Sigmoid colon (tissue), 7 donors: ENCODE data around the gene PRDX1. TPM values are rescaled to one million over a fixed set of nuclear protein-coding genes. Genes with fewer than 3 reads are reported as not detected.
"Not testable (repeated sequence)": the region's sequence is repeated elsewhere in the genome, so short reads cannot be mapped to it uniquely, and the experiment has no call there.

Experiments used
- DNase-seq: peaks from one replicate; pipeline ENCODE4 v3.0.0-alpha.2; 2019
- H3K27ac ChIP-seq, 4 donors: fragments of 200-600 bp; sonication (generic); one replicate each; pipeline ENCODE4 v1.5.1; 2016 to 2019; ENCODE audit warnings: mild to moderate bottlenecking in 1 of 4
- H3K27me3 ChIP-seq, 3 donors: fragments of 200-600 bp; sonication (generic); one replicate each; pipeline ENCODE4 v1.5.1; 2019; ENCODE audit warnings: mild to moderate bottlenecking in 1 of 3
- H3K36me3 ChIP-seq, 4 donors: fragments of 200-600 bp; sonication (generic); one replicate each; pipeline ENCODE4 v1.5.1; 2016 to 2019
- H3K4me1 ChIP-seq, 4 donors: fragments of 200-600 bp; sonication (generic); one replicate each; pipeline ENCODE4 v1.5.1; 2017 to 2019
- H3K4me3 ChIP-seq, 4 donors: fragments of 200-600 bp; sonication (generic); one replicate each; pipeline ENCODE4 v1.5.1; 2017 to 2019; ENCODE audit warnings: mild to moderate bottlenecking in 2 of 4, moderate library complexity in 1 of 4
- H3K9me3 ChIP-seq, 4 donors: fragments of 200-600 bp in 3 of 4; sonication (generic) in 3 of 4; one replicate each; pipeline versions ENCODE4 v1.5.1 to v1.6.1; 2013 to 2019
- EP300 ChIP-seq, 4 donors: sonication (generic); formaldehyde crosslinking; IDR thresholded peaks; one replicate each; pipeline ENCODE4 v1.6.1; 2017; ENCODE audit warnings: antibody characterized with exemption in 4 of 4
- POLR2A ChIP-seq, 2 donors: fragments of 450-650 bp; IDR thresholded peaks; one replicate each; pipeline ENCODE4 v1.6.1; 2016; ENCODE audit warnings: antibody characterized with exemption in 2 of 2, mild to moderate bottlenecking in 2 of 2, moderate library complexity in 2 of 2
- POLR2AphosphoS5 ChIP-seq, 4 donors: sonication (generic); formaldehyde crosslinking; IDR thresholded peaks; one replicate each; pipeline ENCODE4 v1.6.1; 2017; ENCODE audit warnings: antibody characterized with exemption in 4 of 4
- WGBS, 2 donors: extraction: QIAGEN DNeasy Blood & Tissue Kit; methylation state at CpG; one replicate each; pipeline ENCODE4 v1.1.7; 2013; 5-methylcytosine and 5-hydroxymethylcytosine counted together
- intact Hi-C: fragments of 100-400 bp; cut with DNase I; formaldehyde crosslinking; loops from one replicate; pipeline ENCODE4 v1.15.1; 2023
- polyA plus RNA-seq, 3 donors: library from polyadenylated mRNA; stranded (reverse); fragments of 200-250 nt; gene quantifications; one replicate each; pipeline ENCODE4 v1.2.3, GENCODE V29; 2013
- total RNA-seq, 4 donors: library from RNA; depleted of rRNA; stranded (reverse); fragments of >200 nt; gene quantifications; one replicate each; pipeline ENCODE4 v1.1.0, GENCODE V29; 2016
- TF ChIP-seq, protein P1 (sequence below), 4 experiments: fragments of 450-650 bp in 3 of 4; fragments of 200-600 bp in 1 of 4; IDR thresholded peaks; one replicate each; pipeline ENCODE4 v1.5.1; 2016 to 2019; ENCODE audit warnings: antibody characterized with exemption in 4 of 4, mild to moderate bottlenecking in 3 of 4, moderate library complexity in 2 of 4
- donor health status: healthy with polysubstance abuse.
- donor health status: Bipolar disorder and iron deficiency.
- donor health status: healthy.

The PRDX1 gene
- total and polyA plus RNA-seq, 7 donors = 169 to 661 (median 257) TPM

DNA sequence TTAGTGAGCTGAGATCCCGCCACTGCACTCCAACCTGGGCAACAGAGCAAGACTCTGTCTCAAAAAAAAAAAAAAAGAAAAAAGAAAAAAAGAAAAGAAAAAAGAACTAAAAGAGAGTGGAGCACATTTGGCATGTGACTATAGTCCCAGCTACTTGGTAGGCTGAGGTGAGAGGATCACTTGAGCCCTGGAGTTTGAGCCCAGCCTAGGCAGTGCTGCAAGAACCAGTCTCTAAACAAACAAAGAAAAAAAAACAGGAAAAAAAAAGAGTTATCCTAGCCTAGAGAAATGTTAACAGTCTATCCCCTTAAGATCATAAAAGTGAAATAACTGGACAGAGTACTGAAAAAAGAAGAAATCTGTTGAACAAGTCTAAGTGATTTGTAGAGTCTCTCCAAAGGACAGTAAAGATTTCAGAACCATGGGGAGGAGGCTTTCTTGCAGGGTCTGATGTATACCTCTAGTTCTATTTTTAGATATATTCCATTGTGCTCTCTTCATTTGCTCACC, 4.5 kb upstream of the PRDX1 start:
- Histone ChIP-seq H3K27ac (no peak overlapping the region), H3K4me3 (no peak overlapping the region), H3K36me3 (no peaks in the 10 kb centered on the region), H3K9me3 (no peaks in the 10 kb centered on the region), H3K27me3 (no peaks in the 10 kb centered on the region), H3K4me1 (peaks cover 0 to 8% (median 3%) of the 10 kb centered on the region in 4 donors)
- TF ChIP-seq POLR2A (IDR thresholded peaks at IDR 0.05) (no peak), EP300 (IDR thresholded peaks at IDR 0.05) (no peak), POLR2AphosphoS5 (IDR thresholded peaks at IDR 0.05) (no peak)
- TF ChIP-seq, protein P1, sequence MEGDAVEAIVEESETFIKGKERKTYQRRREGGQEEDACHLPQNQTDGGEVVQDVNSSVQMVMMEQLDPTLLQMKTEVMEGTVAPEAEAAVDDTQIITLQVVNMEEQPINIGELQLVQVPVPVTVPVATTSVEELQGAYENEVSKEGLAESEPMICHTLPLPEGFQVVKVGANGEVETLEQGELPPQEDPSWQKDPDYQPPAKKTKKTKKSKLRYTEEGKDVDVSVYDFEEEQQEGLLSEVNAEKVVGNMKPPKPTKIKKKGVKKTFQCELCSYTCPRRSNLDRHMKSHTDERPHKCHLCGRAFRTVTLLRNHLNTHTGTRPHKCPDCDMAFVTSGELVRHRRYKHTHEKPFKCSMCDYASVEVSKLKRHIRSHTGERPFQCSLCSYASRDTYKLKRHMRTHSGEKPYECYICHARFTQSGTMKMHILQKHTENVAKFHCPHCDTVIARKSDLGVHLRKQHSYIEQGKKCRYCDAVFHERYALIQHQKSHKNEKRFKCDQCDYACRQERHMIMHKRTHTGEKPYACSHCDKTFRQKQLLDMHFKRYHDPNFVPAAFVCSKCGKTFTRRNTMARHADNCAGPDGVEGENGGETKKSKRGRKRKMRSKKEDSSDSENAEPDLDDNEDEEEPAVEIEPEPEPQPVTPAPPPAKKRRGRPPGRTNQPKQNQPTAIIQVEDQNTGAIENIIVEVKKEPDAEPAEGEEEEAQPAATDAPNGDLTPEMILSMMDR (IDR thresholded peaks at IDR 0.05) = no peak
- intact Hi-C loops = no loop called here
- 80 to 96% methylated on average over 1 of the region's 1 CpG for WGBS, 2 donors
- DNase-seq = no peak

DNA sequence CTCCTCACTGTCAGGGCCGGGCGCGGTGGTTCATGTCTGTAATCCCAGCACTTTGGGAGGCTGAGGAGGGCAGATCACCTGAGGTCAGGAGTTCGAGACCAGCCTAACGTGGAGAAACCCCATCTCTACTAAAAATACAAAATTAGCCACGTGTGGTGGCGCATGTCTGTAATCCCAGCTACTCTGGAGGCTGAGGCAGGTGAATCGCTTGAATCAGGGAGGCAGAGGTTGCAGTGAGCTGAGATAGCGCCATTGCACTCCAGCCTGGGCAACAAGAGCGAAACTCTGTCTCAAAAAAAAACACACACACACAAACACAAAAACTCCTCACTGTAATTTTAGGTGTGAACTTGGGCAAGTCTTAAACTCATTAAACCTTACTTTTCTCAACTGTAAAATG, 2.3 kb upstream of the PRDX1 start:
- H3K9me3 ChIP-seq, H3K4me3 ChIP-seq, H3K36me3 ChIP-seq, H3K27me3 ChIP-seq, DNase-seq, H3K27ac ChIP-seq: not testable (repeated sequence)
- intact Hi-C loops = loop anchor here (2.0 kb wide), 1 partner anchor 27 kb away; the partner anchor contains the start of gene AKR1A1
- WGBS, 2 donors = 91 to 93% methylated on average over 10 of the region's 10 CpGs
- peaks cover 0 to 21% (median 15%) of the 10 kb centered on the region in 4 donors for H3K4me1 ChIP-seq

DNA sequence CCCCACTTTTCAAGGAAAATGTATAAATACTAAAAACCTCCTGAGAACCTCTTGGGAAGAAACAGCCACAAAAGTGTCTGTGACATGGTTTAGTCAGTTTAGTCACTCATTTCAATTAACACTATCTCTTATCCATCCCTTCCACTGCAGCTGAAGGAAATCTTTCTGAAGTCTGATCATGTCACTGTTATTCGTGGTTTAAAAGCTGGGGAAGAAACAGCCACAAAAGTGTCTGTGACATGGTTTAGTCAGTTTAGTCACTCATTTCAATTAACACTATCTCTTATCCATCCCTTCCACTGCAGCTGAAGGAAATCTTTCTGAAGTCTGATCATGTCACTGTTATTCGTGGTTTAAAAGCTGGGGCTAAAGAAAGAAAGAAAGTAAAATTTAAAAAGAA, 1.8 kb upstream of the PRDX1 start:
- not testable (repeated sequence) for H3K27ac ChIP-seq, H3K27me3 ChIP-seq, H3K4me3 ChIP-seq, H3K9me3 ChIP-seq, DNase-seq, H3K36me3 ChIP-seq
- 65 to 77% methylated on average over 2 of the region's 2 CpGs for WGBS, 2 donors
- intact Hi-C loops = loop anchor here (2.0 kb wide), 1 partner anchor 27 kb away; the partner anchor contains the start of gene AKR1A1
- H3K4me1 ChIP-seq = peaks cover 0 to 25% (median 19%) of the 10 kb centered on the region in 4 donors

DNA sequence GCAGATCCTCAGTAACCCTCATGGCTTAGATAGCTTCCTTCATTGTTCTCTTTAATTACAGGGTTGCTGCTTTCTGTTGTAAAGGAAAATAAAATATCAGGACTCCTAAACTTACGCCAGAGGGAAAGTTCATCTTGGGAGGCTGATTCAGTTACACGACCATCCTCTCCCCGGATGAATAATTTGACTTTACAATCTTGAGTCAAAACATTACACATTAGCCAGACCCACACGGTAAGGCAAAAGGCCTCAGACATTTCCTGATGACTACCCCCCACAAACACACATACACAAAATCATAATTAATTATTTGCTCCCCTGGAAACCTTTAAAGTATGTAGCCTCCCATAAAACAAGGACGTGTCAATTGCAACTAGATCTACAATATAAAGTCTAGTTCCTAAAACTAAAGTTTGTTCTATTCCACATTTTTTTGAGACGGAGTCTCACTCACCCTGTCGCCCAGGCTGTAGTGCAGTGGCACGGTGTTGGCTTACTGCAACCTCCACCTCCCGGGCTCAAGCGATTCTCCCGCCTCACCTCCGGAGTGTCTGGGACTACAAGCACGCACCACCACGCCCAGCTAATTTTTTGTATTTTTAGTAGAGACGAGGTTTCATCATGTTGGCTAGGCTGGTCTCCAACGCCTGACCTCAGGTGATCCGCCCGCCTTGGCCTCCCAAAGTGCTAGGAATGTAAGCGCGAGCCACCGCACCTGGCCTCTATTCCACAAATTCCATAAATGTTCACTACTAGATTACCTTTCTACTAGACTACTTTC, 830 bp upstream of the PRDX1 start:
- TF ChIP-seq POLR2A (IDR thresholded peaks at IDR 0.05) (no peak), POLR2AphosphoS5 (IDR thresholded peaks at IDR 0.05) (no peak), EP300 (IDR thresholded peaks at IDR 0.05) (no peak)
- TF ChIP-seq, protein P1 (IDR thresholded peaks at IDR 0.05) = no peak
- DNase-seq = no peak
- Histone ChIP-seq H3K9me3 (no peaks in the 10 kb centered on the region), H3K4me1 (peaks cover 0 to 25% (median 20%) of the 10 kb centered on the region in 4 donors), H3K4me3 (peak overlapping the region; percentile 83 to 96 (median 86)), H3K27me3 (no peaks in the 10 kb centered on the region), H3K36me3 (peaks cover 0 to 5% (median 2%) of the 10 kb centered on the region in 4 donors), H3K27ac (peak overlapping the region; percentile 90 to 97 (median 92))
- 73 to 82% methylated on average over 21 of the region's 21 CpGs for WGBS, 2 donors
- intact Hi-C loops = loop anchor here (2.0 kb wide), 1 partner anchor 28 kb away; the partner anchor contains the start of gene AKR1A1

DNA sequence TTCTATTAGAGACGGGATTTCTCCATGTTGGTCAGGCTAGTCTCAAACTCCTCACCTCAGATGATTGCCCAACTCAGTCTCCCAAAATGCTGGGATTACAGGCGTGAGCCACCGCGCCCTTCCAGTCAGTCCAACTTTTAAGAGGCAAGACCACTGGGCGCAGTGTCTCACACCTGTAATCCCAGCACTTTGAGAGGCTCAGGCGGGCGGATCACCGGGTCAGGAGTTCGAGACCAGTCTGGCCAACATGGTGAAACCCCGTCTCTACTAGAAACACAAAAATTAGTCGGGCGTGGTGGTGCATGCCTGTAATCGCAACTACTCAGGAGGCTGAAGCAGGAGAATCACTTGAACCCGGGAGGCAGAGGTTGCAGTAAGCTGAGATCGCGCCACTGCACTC, 1.9 kb downstream of the PRDX1 start:
- H3K4me3 ChIP-seq, intact Hi-C loops, H3K27me3 ChIP-seq, DNase-seq, H3K9me3 ChIP-seq: not testable (repeated sequence)
- WGBS, 2 donors = 74 to 85% methylated on average over 16 of the region's 16 CpGs
- Histone ChIP-seq H3K4me1 (peaks cover 0 to 39% (median 33%) of the 10 kb centered on the region in 4 donors), H3K27ac (peak overlapping the region in 2 of 4 donors; percentile 37 to 90), H3K36me3 (peaks cover 5 to 32% (median 19%) of the 10 kb centered on the region in 4 donors)

DNA sequence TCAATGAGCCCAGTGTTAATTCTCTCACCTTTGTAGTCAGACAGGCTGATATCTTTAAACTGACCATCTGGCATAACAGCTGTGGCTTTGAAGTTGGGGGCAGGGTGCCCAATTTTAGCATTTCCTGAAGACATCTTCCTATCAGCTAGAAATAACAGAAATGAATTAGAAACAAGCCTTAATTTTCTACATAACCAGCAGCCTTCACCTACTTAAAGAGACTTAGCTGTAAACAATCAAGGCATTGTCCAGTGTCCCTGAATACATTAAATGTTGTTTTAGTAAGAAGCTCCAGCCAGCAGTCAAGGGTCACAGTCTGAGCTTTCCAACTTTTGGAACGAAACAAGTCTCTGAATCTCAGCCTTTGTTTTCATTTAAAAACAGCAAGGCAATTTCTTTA, 2.8 kb downstream of the PRDX1 start:
- Histone ChIP-seq H3K27me3 (no peaks in the 10 kb centered on the region), H3K4me3 (no peak overlapping the region), H3K9me3 (no peaks in the 10 kb centered on the region), H3K4me1 (peaks cover 0 to 39% (median 33%) of the 10 kb centered on the region in 4 donors), H3K36me3 (peaks cover 12 to 41% (median 28%) of the 10 kb centered on the region in 4 donors), H3K27ac (peak overlapping the region in 2 of 4 donors; percentile 2 to 30)
- intact Hi-C loops = no loop called here
- TF ChIP-seq POLR2AphosphoS5 (IDR thresholded peaks at IDR 0.05) (no peak), POLR2A (IDR thresholded peaks at IDR 0.05) (no peak), EP300 (IDR thresholded peaks at IDR 0.05) (no peak)
- TF ChIP-seq, protein P1 (IDR thresholded peaks at IDR 0.05) = no peak
- WGBS, 2 donors = 11 to 24% methylated on average over 1 of the region's 1 CpG
- no peak for DNase-seq

DNA sequence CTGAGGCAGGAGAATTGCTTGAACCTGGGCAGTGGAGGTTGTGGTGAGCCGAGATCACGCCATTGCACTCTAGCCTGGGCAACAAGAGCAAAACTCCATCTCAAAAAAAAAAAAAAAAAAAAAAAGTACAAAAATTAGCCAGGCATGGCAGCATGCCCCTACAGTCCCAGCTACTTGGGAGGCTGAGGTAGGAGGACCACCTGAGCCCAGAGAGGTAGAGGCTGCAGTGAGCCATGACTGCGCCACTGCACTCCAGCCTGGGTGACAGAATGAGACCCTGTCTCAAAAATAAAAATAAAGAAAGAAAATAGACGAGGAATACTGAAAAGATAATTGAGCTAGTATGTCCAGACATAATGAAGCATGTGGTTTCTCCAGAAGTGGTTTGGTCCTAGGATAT, 3.3 kb downstream of the PRDX1 start:
- WGBS, 2 donors = 74 to 85% methylated on average over 4 of the region's 4 CpGs
- Histone ChIP-seq H3K36me3 (peaks cover 17 to 46% (median 34%) of the 10 kb centered on the region in 4 donors), H3K4me1 (peaks cover 0 to 39% (median 33%) of the 10 kb centered on the region in 4 donors)
- H3K9me3 ChIP-seq, H3K27me3 ChIP-seq, intact Hi-C loops, H3K4me3 ChIP-seq, H3K27ac ChIP-seq, DNase-seq: not testable (repeated sequence)
